Stimulated activated CD8-positive, alpha-beta memory T cell treated with anti-CD3 and anti-CD28 coated beads, Interleukin-15, amount 100 ng/mL, for 4 hours (primary cell): ENCODE measurements around the gene MYO1B.

Source experiments
- DNase-seq, 2 donors: peaks; one replicate each; pipeline ENCODE4 v3.0.0-alpha.2; 2020; ENCODE audit warnings: low read depth in 2 of 2

The MYO1B gene

GRCh38 chr2:191225690-191226089, 19.5 kb upstream of the MYO1B start:
- no peak for DNase-seq

GRCh38 chr2:191226196-191226595, 19.0 kb upstream of the MYO1B start:
- DNase-seq: no peak

- DNase-seq: no peak
These were observed 16.9 kb upstream of the MYO1B start for GRCh38 chr2:191228333-191228732.

- no peak for DNase-seq
These were observed 16.3 kb upstream of the MYO1B start for GRCh38 chr2:191228861-191229260.

DNA sequence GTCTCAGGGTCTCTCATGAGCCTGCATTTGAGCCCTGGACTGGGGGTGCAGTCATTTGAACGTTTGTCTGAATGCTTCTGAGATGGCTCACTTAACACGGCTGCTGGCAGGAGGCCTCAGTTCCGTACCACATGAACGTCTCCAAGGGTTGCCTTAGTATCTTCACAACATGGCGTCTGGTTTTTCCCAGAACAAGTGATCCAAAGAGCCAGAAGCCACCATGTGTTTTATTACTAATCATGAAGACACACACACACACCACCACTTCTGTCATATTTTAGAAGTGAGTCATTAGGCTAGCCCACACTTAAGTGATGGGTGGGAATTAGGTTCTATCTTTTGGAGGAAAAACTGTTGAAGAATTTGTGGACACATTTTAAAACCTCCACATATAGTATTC, 15.0 kb upstream of the MYO1B start:
- no peak for DNase-seq

GRCh38 chr2:191231995-191232394, 13.2 kb upstream of the MYO1B start:
- DNase-seq: no peak

- DNase-seq: no peak
These were observed 11.7 kb upstream of the MYO1B start for GRCh38 chr2:191233533-191233932.

- no peak for DNase-seq
These were observed 10.8 kb upstream of the MYO1B start for GRCh38 chr2:191234376-191234775.

GRCh38 chr2:191240871-191241270, 4.3 kb upstream of the MYO1B start:
- DNase-seq: no peak

DNA sequence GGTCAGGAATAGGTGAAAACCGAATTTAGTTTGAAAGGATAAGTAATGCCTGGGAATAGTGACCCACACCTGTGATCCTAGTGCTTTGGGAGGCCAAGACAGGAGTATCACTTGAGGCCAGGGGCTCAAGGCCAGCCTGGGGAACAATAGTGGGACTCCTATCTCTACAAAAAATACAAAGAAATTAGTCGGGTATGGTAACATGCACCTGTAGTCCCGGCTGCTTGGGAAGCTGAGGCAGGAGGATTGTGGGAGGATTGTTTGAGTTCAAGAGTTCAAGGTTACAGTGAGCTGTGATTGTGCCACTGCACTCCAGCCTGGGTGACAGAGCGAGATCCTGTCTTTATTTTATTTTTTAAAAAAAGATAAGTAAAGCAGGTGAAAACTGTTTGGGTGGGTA, 3.8 kb upstream of the MYO1B start:
- DNase-seq: no peak

GRCh38 chr2:191243154-191243553, 2.0 kb upstream of the MYO1B start:
- no peak for DNase-seq

- no peak for DNase-seq
These were observed 854 bp upstream of the MYO1B start for GRCh38 chr2:191244350-191244749.

DNA sequence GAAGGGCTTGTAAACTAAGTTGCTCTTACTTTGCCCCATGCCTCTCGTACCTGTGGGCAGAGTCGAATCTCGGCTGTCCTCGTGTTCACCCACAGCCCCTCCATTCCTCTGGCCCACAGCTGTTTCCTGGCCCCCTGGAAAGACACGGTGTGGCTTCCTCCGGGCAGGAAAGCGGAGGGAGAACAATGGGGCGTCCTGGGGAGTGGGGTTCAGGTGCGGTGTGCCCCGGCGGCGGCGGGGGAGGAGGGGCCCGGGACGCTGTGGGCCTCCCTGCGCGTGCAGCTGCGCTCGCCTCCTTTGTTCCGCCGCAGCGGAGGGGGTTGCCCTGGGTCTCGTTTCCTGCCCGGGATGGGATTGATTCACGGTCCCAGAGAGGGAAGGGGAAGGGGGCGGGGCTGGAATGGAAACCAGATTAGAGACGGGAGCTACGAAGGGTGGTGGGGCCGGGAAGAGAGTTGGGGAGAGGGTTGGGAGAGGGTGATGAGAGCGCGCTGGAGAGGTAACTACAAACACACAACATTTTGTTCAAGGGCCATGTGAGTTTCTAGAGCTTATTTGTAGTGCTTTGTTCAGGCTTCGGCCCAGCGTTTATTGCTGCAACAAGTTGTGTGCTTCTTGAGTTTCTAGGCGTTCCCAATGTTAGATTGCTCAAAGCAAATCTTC, 796 bp downstream of the MYO1B start:
- peak in 1 of 2 donors; percentile 4 for DNase-seq

DNA sequence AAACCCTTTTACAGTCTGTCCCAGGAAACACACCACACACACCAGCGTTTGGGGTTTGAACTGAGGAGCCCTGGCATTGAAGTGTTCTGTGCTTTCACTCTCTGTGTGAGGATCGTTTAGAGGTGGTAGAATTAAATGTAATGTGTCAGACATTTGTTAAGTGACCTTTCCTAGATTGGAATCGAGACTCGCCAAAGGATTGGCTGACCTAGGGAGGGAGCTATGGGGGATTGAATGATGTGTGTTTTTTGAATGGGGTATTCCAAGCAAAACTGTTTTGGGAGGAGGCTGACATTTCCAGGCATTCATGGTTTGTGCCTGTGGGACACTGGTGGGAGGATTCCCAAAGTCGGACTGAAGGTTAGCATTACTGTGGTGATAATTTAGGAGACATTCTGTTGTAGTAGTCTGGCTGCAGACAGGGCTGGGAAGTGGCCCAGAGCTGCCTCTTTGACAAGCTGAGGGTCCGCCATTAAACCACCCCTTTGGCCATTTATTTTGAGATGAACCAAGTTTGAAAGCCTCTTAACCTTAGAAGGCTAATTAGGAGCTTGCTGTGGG, 1.7 kb downstream of the MYO1B start:
- DNase-seq: no peak

GRCh38 chr2:191247381-191248057, 2.3 kb downstream of the MYO1B start:
- DNase-seq: no peak

DNA sequence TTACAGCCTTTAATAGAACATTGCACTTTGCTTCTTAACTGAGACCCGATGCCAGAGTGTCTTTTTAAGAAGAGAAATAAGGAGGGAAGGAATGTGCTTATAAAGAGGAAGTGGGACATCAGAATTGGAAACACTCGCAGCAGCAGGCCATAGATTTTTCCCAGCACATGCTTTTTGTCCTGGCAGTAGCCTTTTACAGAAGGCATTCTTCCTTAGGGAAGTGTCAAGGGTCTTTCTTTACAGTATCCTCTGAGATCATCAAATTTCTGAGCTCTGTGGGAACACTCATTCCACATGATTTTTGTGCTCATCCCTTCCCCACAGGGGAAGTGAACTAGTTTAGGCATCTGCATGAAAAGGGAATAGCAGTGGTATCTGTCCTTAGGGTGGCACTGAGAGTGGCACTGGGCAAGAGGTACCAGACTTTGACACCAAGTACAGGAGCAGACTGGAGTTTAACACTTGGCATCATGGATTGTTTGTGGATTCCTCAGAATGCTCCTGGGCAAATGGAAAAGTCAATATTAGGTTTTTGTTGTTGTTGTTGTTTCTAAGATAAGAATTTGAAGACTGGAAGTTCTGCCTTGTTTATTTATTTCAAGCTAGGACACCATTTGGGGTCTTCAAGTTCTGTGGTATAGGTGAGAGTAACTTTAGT, 4.1 kb downstream of the MYO1B start:
- no peak for DNase-seq

DNA sequence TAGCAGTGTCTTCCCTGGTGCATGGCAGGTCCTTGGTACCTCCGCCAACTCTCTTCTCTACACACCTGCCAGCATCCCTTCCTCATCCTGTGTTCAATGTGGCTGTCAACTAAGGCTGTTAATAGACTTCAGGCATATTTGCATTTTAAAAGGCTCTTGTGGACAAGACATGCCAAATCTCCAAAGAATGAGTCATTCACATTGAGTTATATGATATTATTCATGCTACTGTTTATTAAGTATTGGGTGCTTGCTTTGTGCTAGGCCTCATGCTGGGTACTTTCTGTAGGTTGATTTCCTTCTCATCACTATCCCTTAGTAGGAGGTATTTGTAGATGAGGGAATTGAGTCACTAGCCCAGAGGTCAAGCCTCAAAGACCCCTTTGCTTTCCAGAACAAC, 5.2 kb downstream of the MYO1B start:
- DNase-seq: no peak

DNA sequence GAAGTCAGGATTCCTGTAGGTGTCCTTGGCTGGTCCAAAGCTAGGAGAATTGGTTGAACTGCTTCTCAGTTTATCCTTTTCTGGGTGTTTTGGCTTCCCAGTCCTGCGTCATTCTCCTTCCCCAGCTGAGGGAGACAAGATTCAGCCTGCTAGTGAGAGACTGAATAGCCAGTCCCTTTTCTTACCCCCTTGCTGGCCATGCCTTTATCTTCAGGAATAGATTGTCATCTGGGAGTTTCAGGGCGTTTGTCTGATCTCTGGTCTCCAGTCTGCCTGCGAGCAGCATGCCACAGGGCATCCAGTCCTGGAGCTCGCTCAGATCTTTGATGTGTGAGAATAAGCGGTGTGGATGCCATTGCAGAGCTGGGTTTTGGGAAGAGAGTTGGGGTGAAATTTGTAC, 5.8 kb downstream of the MYO1B start:
- DNase-seq: no peak

DNA sequence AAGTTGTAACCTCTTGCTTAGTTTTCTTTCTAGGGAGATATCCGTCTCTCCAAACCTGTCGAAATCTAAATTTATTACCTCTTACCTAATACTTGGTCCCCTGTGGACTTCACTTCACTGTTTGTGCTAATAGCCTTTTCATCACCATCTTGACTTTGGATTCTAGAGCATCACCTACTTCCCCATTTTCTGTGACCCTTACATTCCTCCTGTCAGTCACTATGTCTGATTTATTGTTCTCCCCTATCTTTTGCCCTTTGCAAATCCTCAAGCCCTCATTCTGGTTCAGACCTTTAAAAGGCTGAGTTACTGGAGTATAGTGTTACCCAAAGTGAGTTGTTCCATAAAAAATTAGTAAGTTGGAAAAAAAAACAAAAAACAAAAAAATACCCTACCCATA, 7.5 kb downstream of the MYO1B start:
- no peak for DNase-seq

DNA sequence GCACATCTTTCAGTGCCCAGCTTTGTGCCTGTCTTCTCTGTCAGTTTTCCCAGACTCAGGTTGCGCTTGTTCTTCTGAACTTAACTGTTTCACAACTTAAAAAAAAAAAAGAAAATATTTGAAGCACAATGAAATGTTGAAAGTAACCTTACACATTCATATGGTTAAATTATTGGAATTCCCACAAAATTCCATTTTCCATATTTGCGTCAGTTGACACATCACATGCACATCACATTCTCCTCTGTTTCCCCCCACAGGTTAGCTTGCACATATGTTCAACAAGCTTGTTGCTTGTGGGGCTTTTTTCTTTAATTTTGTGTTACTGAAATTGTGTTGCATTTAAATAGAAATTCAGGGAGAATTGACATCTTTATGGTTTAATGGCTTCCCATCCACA, 8.3 kb downstream of the MYO1B start:
- no peak for DNase-seq

- no peak for DNase-seq
These were observed 10.1 kb downstream of the MYO1B start for GRCh38 chr2:191255271-191255670.

DNA sequence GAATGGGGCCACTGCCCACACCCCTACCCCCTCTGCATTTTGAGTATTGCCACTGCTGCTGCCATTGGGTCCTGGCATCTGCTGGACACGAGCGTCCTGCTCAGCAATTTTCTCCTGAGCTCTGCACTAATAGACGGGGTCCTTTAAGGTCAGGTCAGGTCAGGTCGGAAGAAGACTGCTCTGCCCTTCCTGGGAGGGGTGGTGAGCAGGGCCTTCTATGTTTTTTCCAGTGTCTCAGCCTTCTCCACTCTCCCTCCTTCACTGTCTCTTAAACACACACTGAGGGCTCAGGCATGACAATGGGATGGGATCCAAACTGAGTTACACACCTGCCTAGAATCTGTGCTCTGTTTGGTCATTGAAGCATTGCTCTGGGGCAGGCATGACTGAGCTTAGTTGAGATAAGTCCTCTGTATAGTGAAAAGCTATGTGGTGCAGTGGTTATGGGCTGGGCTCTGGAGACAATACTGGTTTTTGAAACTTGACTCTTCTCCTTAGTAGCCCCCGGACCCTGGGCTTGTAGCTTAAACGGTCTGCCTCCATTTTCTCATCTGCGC, 10.6 kb downstream of the MYO1B start:
- DNase-seq: no peak

DNA sequence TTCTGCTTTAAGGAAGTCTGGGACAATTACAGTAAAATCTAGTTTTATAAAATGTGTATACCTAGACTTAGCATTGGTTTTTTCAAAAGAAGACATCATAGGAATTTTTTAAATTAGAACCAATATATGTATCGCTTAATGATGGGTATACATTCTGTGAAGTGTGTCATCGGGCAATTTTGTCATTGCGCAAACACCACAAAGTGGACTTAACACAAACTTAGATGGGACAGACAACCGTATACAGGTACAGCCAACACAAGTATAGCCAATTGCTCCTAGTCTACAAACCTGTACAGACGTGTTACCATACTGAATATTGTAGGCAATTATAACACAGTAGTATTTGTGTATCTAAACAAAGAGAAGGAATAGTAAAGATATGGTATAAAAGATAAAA, 12.7 kb downstream of the MYO1B start:
- no peak for DNase-seq
